Body of pancreas (tissue), 4 donors: ENCODE data around the gene OR7G3.

Experiments used
- CTCF ChIP-seq, 7 experiments: fragments of 450-650 bp in 4 of 7; fragments of 200-600 bp in 3 of 7; sonication (generic) in 3 of 7; IDR thresholded peaks; one replicate each; pipeline ENCODE4 v1.5.1; 2016 to 2019; ENCODE audit warnings: antibody characterized with exemption in 7 of 7
- POLR2A ChIP-seq, 3 donors: fragments of 450-650 bp; IDR thresholded peaks; one replicate each; pipeline ENCODE4 v1.6.1; 2016; ENCODE audit warnings: antibody characterized with exemption in 3 of 3, mild to moderate bottlenecking in 2 of 3

- TF ChIP-seq CTCF (IDR thresholded peaks at IDR 0.05) (no peak), POLR2A (IDR thresholded peaks at IDR 0.05) (no peak)
Observed at GRCh38 chr19:9107375-9107774, 19.4 kb downstream of the OR7G3 start, which contains the start of gene OR7G2.
